Liver (tissue), 9 donors: ENCODE results near the gene EXOC8. TPM values are rescaled to one million over a fixed set of nuclear protein-coding genes. Genes with fewer than 3 reads are reported as not detected.

Experiments
- DNase-seq: peaks from one replicate; pipeline ENCODE4 v3.0.0-alpha.2; 2017; ENCODE audit warnings: low spot score
- H3K27ac ChIP-seq, 2 donors: one replicate each; pipeline ENCODE4 v1.7.0; 2013; ENCODE audit warnings: inconsistent platforms in 2 of 2, low read length in 2 of 2, control low read depth in 1 of 2, low read depth in 1 of 2, mild to moderate bottlenecking in 1 of 2
- H3K27me3 ChIP-seq, 4 donors: one replicate each; pipeline versions ENCODE4 v1.6.1 to v1.7.0; 2013; ENCODE audit warnings: low read length in 3 of 4, inconsistent platforms in 1 of 4, mild to moderate bottlenecking in 1 of 4, moderate library complexity in 1 of 4; ENCODE audit not compliant: control insufficient read depth in 4 of 4, insufficient read depth in 4 of 4
- H3K36me3 ChIP-seq, 4 donors: one replicate each; pipeline versions ENCODE4 v1.6.1 to v1.7.0; 2013; ENCODE audit warnings: low read length in 3 of 4, mild to moderate bottlenecking in 3 of 4, low read depth in 1 of 4, moderate library complexity in 1 of 4; ENCODE audit not compliant: control insufficient read depth in 4 of 4, insufficient read depth in 3 of 4
- H3K4me1 ChIP-seq, 4 donors: one replicate each; pipeline versions ENCODE4 v1.6.1 to v1.7.0; 2013; ENCODE audit warnings: low read length in 3 of 4, mild to moderate bottlenecking in 3 of 4, moderate library complexity in 1 of 4; ENCODE audit not compliant: control insufficient read depth in 4 of 4, insufficient read depth in 4 of 4
- H3K4me3 ChIP-seq, 3 donors: one replicate each; pipeline versions ENCODE4 v1.6.1 to v1.7.0; 2013; ENCODE audit warnings: low read length in 3 of 3, control low read depth in 1 of 3, low read depth in 1 of 3, mild to moderate bottlenecking in 1 of 3
- H3K9ac ChIP-seq, 2 donors: one replicate each; pipeline ENCODE4 v1.7.0; 2013; ENCODE audit warnings: low read length in 2 of 2, mild to moderate bottlenecking in 2 of 2, moderate library complexity in 2 of 2, control low read depth in 1 of 2, low read depth in 1 of 2
- H3K9me3 ChIP-seq, 4 donors: one replicate each; pipeline versions ENCODE4 v1.6.1 to v1.7.0; 2013; ENCODE audit warnings: low read length in 3 of 4; ENCODE audit not compliant: control insufficient read depth in 4 of 4
- ATF3 ChIP-seq: IDR thresholded peaks from 2 replicates; pipeline ENCODE4 v1.6.1; 2016; ENCODE audit warnings: antibody characterized with exemption
- CTCF ChIP-seq: fragments of 150-350 bp; IDR thresholded peaks from 2 replicates; pipeline ENCODE4 v1.5.1; 2017; ENCODE audit warnings: improper control_type of control experiment, low read depth, low read length; ENCODE audit not compliant: missing input control
- EGR1 ChIP-seq, 2 donors: IDR thresholded peaks; 2 replicates each; pipeline ENCODE4 v1.6.1; 2016 to 2018; ENCODE audit warnings: antibody characterized with exemption in 2 of 2, low read depth in 2 of 2
- FOXA1 ChIP-seq: IDR thresholded peaks from 2 replicates; pipeline ENCODE4 v1.6.1; 2016; ENCODE audit warnings: antibody characterized with exemption
- FOXA2 ChIP-seq: IDR thresholded peaks from 2 replicates; pipeline ENCODE4 v1.6.1; 2016; ENCODE audit warnings: antibody characterized with exemption
- GABPA ChIP-seq, 2 donors: IDR thresholded peaks in 1 of 2; conservative IDR thresholded peaks in 1 of 2; 2 replicates each; pipeline ENCODE4 v1.6.1; 2016; ENCODE audit warnings: antibody characterized with exemption in 2 of 2, mild to moderate bottlenecking in 1 of 2, moderate library complexity in 1 of 2
- HNF4A ChIP-seq, 2 donors: conservative IDR thresholded peaks; 2 replicates each; pipeline ENCODE4 v1.6.1; 2016; ENCODE audit warnings: antibody characterized with exemption in 2 of 2, mild to moderate bottlenecking in 2 of 2
- HNF4G ChIP-seq: IDR thresholded peaks from 2 replicates; pipeline ENCODE4 v1.6.1; 2016; ENCODE audit warnings: antibody characterized with exemption
- JUND ChIP-seq, 2 donors: IDR thresholded peaks; 2 replicates each; pipeline ENCODE4 v1.6.1; 2016; ENCODE audit warnings: antibody characterized with exemption in 2 of 2
- MAX ChIP-seq: IDR thresholded peaks from 2 replicates; pipeline ENCODE4 v1.6.1; 2016; ENCODE audit warnings: antibody characterized with exemption
- NR2F2 ChIP-seq: IDR thresholded peaks from 2 replicates; pipeline ENCODE4 v1.6.1; 2016; ENCODE audit warnings: antibody characterized with exemption
- RAD21 ChIP-seq, 2 donors: IDR thresholded peaks; 2 replicates each; pipeline ENCODE4 v1.6.1; 2016; ENCODE audit warnings: antibody characterized with exemption in 2 of 2, mild to moderate bottlenecking in 2 of 2
- REST ChIP-seq: IDR thresholded peaks from 2 replicates; pipeline ENCODE4 v1.6.1; 2016; ENCODE audit warnings: antibody characterized with exemption, mild to moderate bottlenecking
- RXRA ChIP-seq, 2 donors: IDR thresholded peaks; 2 replicates each; pipeline ENCODE4 v1.6.1; 2017 to 2018; ENCODE audit warnings: antibody characterized with exemption in 2 of 2, mild to moderate bottlenecking in 1 of 2
- SP1 ChIP-seq: IDR thresholded peaks from 2 replicates; pipeline ENCODE4 v1.6.1; 2018; ENCODE audit warnings: antibody characterized with exemption, mild to moderate bottlenecking
- TAF1 ChIP-seq: conservative IDR thresholded peaks from 2 replicates; pipeline ENCODE4 v1.6.1; 2016; ENCODE audit warnings: antibody characterized with exemption, mild to moderate bottlenecking
- YY1 ChIP-seq: IDR thresholded peaks from 2 replicates; pipeline ENCODE4 v1.6.1; 2016; ENCODE audit warnings: antibody characterized with exemption, mild to moderate bottlenecking
- ZBTB33 ChIP-seq: IDR thresholded peaks from 2 replicates; pipeline ENCODE4 v1.6.1; 2016; ENCODE audit warnings: antibody characterized with exemption
- WGBS: extraction: QIAGEN DNeasy Blood & Tissue Kit; methylation state at CpG from one replicate; pipeline ENCODE4 v1.1.7; 2013; 5-methylcytosine and 5-hydroxymethylcytosine counted together
- polyA plus RNA-seq, 2 donors: library from polyadenylated mRNA; stranded (reverse) in 1 of 2; unstranded in 1 of 2; fragments of 200-250 nt in 1 of 2; fragments of >200 nt in 1 of 2; fragmentation: Nextera tagmentation in 1 of 2; extraction: Ambion mirVana in 1 of 2; gene quantifications; one replicate each; pipeline versions ENCODE4 v1.2.1 to v1.2.3, GENCODE V29; 2013 to 2015
- total RNA-seq, 2 donors: library from RNA; depleted of rRNA; stranded (reverse); fragments of >200 nt; gene quantifications; one replicate each; pipeline ENCODE4 v1.2.3, GENCODE V29; 2014
- donor health status: healthy.
- donor health status: healthy.
- donor health status: healthy.
- donor health status: healthy.
- donor health status: healthy.

Gene EXOC8
- total and polyA plus RNA-seq, 4 donors, result 1.6 to 13.4 (median 7.5) TPM

GRCh38 chr1:231326248-231326647 lies 11.4 kb downstream of the EXOC8 start:
- H3K27me3 ChIP-seq, result no peaks in the 10 kb centered on the region
- no peak for DNase-seq
- 35% methylated on average over 1 of the region's 1 CpG for WGBS
- no peak overlapping the region for H3K27ac ChIP-seq
- H3K4me1 ChIP-seq, result peaks cover 0 to 8% (median 6%) of the 10 kb centered on the region in 4 donors
- peaks cover 0 to 2% (median 0%) of the 10 kb centered on the region in 4 donors for H3K36me3 ChIP-seq
- H3K9ac ChIP-seq, result no peak overlapping the region
- H3K4me3 ChIP-seq, result no peak overlapping the region
- TF ChIP-seq EGR1 (IDR thresholded peaks at IDR 0.05; ENCODE audit: low read depth in 2 of 2) (no peak), YY1 (no peak), FOXA1 (no peak), HNF4G (no peak), NR2F2 (no peak), TAF1 (no peak), JUND (IDR thresholded peaks at IDR 0.05) (no peak), SP1 (no peak), RAD21 (IDR thresholded peaks at IDR 0.05) (no peak), GABPA (IDR thresholded peaks at IDR 0.05 in 1 of 2, conservative IDR thresholded peaks at IDR 0.05 in 1 of 2) (no peak), RXRA (IDR thresholded peaks at IDR 0.05) (no peak), CTCF (no peak), ATF3 (no peak), HNF4A (conservative IDR thresholded peaks at IDR 0.05) (no peak), ZBTB33 (no peak)
- H3K9me3 ChIP-seq, result no peaks in the 10 kb centered on the region

GRCh38 chr1:231324660-231325059 lies 13.0 kb downstream of the EXOC8 start:
- Histone ChIP-seq H3K27me3 (no peaks in the 10 kb centered on the region), H3K4me3 (no peak overlapping the region), H3K4me1 (peaks cover 0 to 8% (median 6%) of the 10 kb centered on the region in 4 donors), H3K9me3 (no peaks in the 10 kb centered on the region), H3K36me3 (peaks cover 0 to under 1% (median 0%) of the 10 kb centered on the region in 4 donors), H3K9ac (no peak overlapping the region), H3K27ac (no peak overlapping the region)
- WGBS, result 89% methylated on average over 5 of the region's 5 CpGs
- no peak for TF ChIP-seq FOXA2
- no peak for TF ChIP-seq RXRA (IDR thresholded peaks at IDR 0.05)
- TF ChIP-seq REST, result no peak
- no peak for TF ChIP-seq CTCF
- no peak for TF ChIP-seq HNF4A (conservative IDR thresholded peaks at IDR 0.05)
- no peak for TF ChIP-seq JUND (IDR thresholded peaks at IDR 0.05)
- no peak for TF ChIP-seq NR2F2
- TF ChIP-seq HNF4G, result no peak
- TF ChIP-seq ZBTB33, result no peak
- TF ChIP-seq SP1, result no peak
- TF ChIP-seq EGR1 (IDR thresholded peaks at IDR 0.05; ENCODE audit: low read depth in 2 of 2), result no peak
- TF ChIP-seq ATF3, result no peak
- no peak for TF ChIP-seq GABPA (IDR thresholded peaks at IDR 0.05 in 1 of 2, conservative IDR thresholded peaks at IDR 0.05 in 1 of 2)
- TF ChIP-seq TAF1, result no peak
- TF ChIP-seq RAD21 (IDR thresholded peaks at IDR 0.05), result no peak
- no peak for TF ChIP-seq FOXA1
- no peak for TF ChIP-seq YY1
- no peak for TF ChIP-seq MAX
- DNase-seq, result no peak
